ENCODE measurements around the gene SCGB1C2.

DNA sequence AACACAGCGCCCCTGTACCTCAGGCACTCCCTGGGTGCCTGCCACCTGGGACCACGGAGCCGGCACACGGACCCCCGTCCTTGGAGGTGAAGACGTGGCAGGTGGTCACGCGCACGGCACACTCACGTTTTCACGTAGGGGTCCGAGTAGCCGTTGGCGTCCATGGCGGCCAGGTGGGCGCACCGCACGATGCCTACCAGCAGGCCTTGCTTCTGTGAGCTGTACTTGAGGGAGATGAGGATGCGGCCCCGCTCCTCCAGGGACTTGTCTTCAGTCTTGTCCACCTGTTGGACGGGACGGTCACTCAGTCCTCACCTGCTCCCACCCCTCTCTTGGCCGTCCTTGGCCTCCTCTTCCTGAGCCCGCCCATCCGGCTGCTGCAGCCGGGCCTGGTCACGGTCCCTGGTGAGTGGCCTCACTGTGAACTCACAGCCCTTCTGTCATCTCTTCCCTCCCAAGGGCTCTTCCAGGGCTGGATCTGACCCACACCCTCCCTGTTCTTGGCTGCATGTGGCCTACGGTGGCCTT lies 18.8 kb downstream of the SCGB1C2 start:
- TF ChIP-seq CTCF (conservative IDR thresholded peaks at IDR 0.05; ENCODE audit: low read length) (no peak), EZH2phosphoT487 (IDR thresholded peaks at IDR 0.05; ENCODE audit: borderline replicate concordance) (no peak)

Measured in Loucy (cell line).